ENCODE data around the gene CASK.

The CASK gene

GRCh38 chrX:41913476-41913875, 9.9 kb downstream of the CASK start:
- no peak for DNase-seq (ENCODE audit: low read depth in 3 of 3, low spot score in 1 of 3)

- DNase-seq (ENCODE audit: low read depth in 3 of 3, low spot score in 1 of 3) = no peak
Measured at GRCh38 chrX:41912923-41913322, 10.4 kb downstream of the CASK start.

- no peak for DNase-seq (ENCODE audit: low read depth in 3 of 3, low spot score in 1 of 3)
Measured at GRCh38 chrX:41909068-41909467, 14.3 kb downstream of the CASK start.

GRCh38 chrX:41906515-41907187, 16.7 kb downstream of the CASK start:
- no peak for DNase-seq (ENCODE audit: low read depth in 3 of 3, low spot score in 1 of 3)

- DNase-seq (ENCODE audit: low read depth in 3 of 3, low spot score in 1 of 3) = no peak
Measured at GRCh38 chrX:41903544-41903943, 19.8 kb downstream of the CASK start.

- no peak for DNase-seq (ENCODE audit: low read depth in 3 of 3, low spot score in 1 of 3)
Measured at GRCh38 chrX:41900321-41900720, 23.0 kb downstream of the CASK start.

- no peak for DNase-seq (ENCODE audit: low read depth in 3 of 3, low spot score in 1 of 3)
Measured at GRCh38 chrX:41895826-41896225, 27.5 kb downstream of the CASK start.

- DNase-seq (ENCODE audit: low read depth in 3 of 3, low spot score in 1 of 3) = no peak
Measured at GRCh38 chrX:41890026-41890423, 33.3 kb downstream of the CASK start.

- DNase-seq (ENCODE audit: low read depth in 3 of 3, low spot score in 1 of 3) = no peak
Measured at GRCh38 chrX:41889317-41890025, 33.9 kb downstream of the CASK start.

- DNase-seq (ENCODE audit: low read depth in 3 of 3, low spot score in 1 of 3) = no peak
Measured at GRCh38 chrX:41887691-41888090, 35.7 kb downstream of the CASK start.

GRCh38 chrX:41885724-41886123, 37.6 kb downstream of the CASK start:
- DNase-seq (ENCODE audit: low read depth in 3 of 3, low spot score in 1 of 3) = no peak

GRCh38 chrX:41881166-41881565, 42.2 kb downstream of the CASK start:
- DNase-seq (ENCODE audit: low read depth in 3 of 3, low spot score in 1 of 3) = no peak

GRCh38 chrX:41877167-41877566, 46.2 kb downstream of the CASK start:
- DNase-seq (ENCODE audit: low read depth in 3 of 3, low spot score in 1 of 3) = no peak

- DNase-seq (ENCODE audit: low read depth in 3 of 3, low spot score in 1 of 3) = no peak
Measured at GRCh38 chrX:41875142-41875541, 48.2 kb downstream of the CASK start.

GRCh38 chrX:41870719-41871151, 52.6 kb downstream of the CASK start:
- DNase-seq (ENCODE audit: low read depth in 3 of 3, low spot score in 1 of 3) = no peak

GRCh38 chrX:41868392-41868977, 54.9 kb downstream of the CASK start:
- DNase-seq (ENCODE audit: low read depth in 3 of 3, low spot score in 1 of 3) = no peak

- no peak for DNase-seq (ENCODE audit: low read depth in 3 of 3, low spot score in 1 of 3)
Measured at GRCh38 chrX:41863343-41864203, 59.8 kb downstream of the CASK start.

GRCh38 chrX:41862562-41863184, 60.7 kb downstream of the CASK start:
- no peak for DNase-seq (ENCODE audit: low read depth in 3 of 3, low spot score in 1 of 3)

- no peak for DNase-seq (ENCODE audit: low read depth in 3 of 3, low spot score in 1 of 3)
Measured at GRCh38 chrX:41858161-41858775, 65.1 kb downstream of the CASK start.

- no peak for DNase-seq (ENCODE audit: low read depth in 3 of 3, low spot score in 1 of 3)
Measured at GRCh38 chrX:41857670-41858069, 65.7 kb downstream of the CASK start.

- no peak for DNase-seq (ENCODE audit: low read depth in 3 of 3, low spot score in 1 of 3)
Measured at GRCh38 chrX:41846714-41847113, 76.6 kb downstream of the CASK start.

Measured in stimulated activated CD4-positive, alpha-beta T cell treated with anti-CD3 and anti-CD28 coated beads, TNF-alpha, amount 100 ng/mL, for 1 hour (primary cell).